ENCODE measurements around the gene CARHSP1. TPM values are rescaled to one million over a fixed set of nuclear protein-coding genes. Genes with fewer than 3 reads are reported as not detected.
A peak's percentile ranks its signal among the peaks of the same experiment; 100 is the strongest.
"Not testable (repeated sequence)": the region's sequence is repeated elsewhere in the genome, so short reads cannot be mapped to it uniquely, and the experiment has no call there.

Gene CARHSP1
- total RNA-seq, 1 donor from 2014 or later = 98.7 TPM

GRCh38 chr16:8893426-8893825 lies 24.6 kb upstream of the CARHSP1 start:
- DNase-seq (ENCODE audit: low spot score) = no peak

DNA sequence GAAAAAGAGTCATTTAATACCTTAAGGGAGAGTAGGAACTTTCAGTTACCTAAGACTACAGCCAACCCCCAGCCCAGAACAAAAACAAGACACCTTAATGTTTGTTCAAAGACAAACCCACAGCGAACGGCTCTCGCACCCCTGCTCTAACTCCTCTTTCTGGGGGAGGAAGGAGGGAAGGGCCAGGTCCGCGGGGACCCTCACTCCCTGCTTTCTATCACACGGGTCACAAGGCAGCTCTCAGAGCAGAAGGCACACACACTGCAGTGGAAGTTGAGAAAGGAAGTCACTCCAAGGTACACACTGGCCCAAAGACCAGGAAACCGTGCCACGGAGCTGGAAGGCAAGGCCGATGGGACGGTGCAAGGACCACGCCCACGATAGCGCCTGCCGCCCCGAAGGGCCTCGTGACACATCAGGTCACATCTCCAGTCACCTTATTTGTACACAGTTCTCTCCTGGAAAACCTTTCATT lies 23.3 kb upstream of the CARHSP1 start:
- no peak for DNase-seq (ENCODE audit: low spot score)

DNA sequence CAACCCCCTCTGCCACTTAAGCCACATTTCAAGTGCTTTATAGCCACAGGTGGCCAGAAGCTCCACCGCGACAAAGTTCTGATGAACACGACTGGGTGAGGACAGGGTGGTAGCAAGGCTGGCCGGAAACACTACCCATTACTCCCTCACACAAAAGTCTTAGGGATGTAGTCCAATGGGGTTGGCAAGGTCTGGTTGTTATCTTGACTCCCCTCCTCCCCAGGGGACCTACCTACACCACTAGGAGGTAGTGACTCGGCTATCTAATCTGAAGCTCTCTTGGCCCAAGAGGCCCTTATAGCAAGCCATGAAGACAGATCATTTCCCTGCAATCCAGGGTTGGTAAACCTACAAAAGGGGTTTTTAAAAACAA lies 21.7 kb upstream of the CARHSP1 start:
- no peak for DNase-seq (ENCODE audit: low spot score)

GRCh38 chr16:8889893-8890548 lies 21.2 kb upstream of the CARHSP1 start:
- no peak for DNase-seq (ENCODE audit: low spot score)

DNA sequence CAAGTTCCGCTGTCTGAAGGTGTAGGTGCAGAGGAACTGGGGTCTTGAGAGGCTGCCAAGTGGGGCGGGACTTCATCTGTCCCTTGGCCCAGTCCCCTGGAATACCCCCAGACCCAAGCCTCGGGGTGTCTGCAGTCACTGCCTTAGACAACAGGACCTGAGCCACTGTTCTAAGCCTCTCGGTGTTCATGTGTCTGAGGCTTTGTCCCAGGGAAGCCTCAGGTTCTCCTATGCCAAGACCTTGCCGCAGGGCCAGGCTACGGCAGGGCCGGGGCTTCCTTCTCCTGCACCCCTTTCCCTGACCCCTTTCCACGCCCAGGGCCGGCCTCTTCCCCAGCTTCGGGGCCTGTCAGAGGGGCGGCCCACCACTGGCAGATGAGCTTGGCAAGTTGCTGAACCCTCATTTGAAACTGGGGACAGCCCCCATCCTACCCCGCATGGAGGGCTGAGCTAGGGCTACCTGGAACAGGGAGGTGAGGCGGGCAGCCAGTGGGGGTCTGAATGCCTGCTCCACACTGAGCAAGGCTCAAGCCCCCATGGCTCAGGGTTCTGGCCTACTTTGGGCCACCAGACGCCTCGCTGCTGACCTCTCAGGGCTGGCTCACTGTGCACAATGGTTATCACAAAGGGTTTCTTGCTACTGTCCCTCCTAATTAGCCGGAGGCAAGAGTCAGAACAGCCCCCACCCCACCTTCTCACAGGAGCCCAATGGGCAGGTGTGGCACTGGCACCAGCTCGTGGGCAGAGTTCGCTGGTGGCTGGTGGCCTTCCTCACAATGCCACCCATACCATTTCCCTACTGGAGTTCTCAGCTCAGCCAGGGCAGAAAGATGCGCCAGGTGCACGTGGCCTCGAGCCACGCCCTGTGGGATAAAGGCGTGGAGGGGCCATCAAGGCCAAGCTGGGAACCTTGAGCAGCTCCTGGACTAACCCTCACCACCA lies 20.4 kb upstream of the CARHSP1 start:
- DNase-seq (ENCODE audit: low spot score) = no peak

DNA sequence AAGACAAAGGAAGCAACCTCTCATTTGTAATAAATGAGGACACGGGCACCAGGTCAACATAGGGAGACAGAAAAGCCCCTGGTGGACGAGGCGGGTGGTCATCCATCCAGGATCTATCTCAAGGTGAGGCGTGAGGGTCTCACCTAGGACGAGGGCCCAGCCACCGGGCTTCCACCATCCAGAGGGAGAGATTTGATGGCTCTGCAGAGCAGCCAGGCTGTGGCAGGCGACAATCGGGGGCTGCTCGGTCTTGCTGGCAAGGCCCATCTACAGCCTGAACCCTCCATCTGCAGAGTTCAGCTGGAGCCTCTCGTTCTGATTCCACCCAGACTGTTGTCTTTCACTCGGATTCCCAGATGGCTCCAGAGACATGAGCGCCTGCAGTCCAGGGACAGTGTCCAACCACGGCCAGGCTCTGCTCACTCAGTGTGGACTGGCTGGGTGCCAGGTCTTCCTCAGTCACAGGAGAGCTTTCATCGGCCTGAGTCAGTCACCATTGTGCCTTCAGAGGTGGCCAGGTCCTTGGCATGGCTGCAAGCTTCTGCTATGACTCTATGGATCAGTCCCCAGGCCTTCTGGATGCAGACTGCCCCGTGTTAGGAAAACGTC lies 19.2 kb upstream of the CARHSP1 start:
- no peak for DNase-seq (ENCODE audit: low spot score)

GRCh38 chr16:8887431-8887765 lies 18.6 kb upstream of the CARHSP1 start:
- no peak for DNase-seq (ENCODE audit: low spot score)

- DNase-seq (ENCODE audit: low spot score) = no peak
These were observed 18.0 kb upstream of the CARHSP1 start for GRCh38 chr16:8886593-8887430.

GRCh38 chr16:8885674-8886592 lies 17.1 kb upstream of the CARHSP1 start:
- no peak for DNase-seq (ENCODE audit: low spot score)

GRCh38 chr16:8882725-8883377 lies 14.0 kb upstream of the CARHSP1 start:
- no peak for DNase-seq (ENCODE audit: low spot score)

DNA sequence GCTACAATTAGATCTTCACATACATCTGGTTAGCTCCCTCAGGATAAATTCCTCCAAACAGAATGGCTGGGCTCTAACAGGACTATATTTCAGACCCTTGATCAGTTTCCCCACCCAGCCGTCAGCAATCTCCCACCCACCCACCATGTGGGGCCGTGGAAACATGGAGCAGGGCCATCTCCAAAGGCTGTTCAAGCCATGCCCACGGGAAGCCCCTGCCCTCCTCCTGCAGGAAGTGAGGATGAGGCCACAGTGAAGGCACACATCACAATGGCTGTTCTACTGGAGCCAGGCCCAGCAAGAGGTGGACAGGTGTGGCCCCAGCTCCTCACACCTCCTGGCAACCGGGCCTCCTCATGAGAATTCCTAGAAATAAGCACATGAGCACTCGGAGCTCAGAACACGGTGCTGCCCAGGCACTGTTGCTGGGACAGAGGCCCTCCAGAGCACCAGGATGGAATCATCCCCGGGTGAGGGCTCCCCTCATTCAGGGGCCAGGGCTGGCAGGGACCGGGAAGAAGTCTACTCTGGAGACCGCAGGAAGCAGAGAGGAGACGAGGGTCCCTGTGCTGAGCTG lies 13.3 kb upstream of the CARHSP1 start, which contains the start of gene LITAFD:
Gene LITAFD, plus strand, starts transcription at position 311 of the 577 bp plus-strand sequence. CDS start 2,005 bp downstream, outside the sequence.
- no peak for DNase-seq (ENCODE audit: low spot score)

DNA sequence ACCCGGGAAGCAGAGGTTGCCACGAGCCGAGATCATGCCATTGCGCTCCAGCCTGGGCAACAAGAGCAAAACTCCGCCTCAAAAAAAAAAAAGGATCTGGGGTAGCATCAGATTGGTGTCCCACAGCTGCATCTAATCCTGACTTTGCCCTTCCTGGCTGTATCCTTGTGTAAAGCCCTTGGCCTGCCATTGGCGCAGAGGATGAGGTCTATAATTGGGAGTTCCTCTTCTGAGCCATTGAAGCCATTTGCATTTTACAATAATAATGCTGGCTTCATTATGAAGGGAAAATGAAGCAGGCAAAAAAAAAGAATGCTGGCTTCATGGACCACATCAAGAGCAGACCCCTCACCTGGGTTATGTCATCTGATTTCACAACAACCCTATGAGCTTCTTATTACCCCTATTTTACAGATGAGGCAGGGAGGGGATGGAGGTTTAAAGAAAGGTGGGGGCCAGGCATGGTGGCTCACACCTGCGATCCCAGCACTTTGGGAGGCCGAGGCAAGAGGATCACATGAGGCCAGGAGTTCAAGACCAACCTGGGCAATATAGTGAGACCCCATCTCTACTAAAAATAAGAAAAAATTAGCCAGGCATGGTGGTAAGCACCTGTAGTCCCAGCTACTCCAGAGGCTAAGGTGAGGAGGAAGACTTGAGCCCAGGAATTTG lies 12.2 kb upstream of the CARHSP1 start:
- no peak for DNase-seq (ENCODE audit: low spot score)

DNA sequence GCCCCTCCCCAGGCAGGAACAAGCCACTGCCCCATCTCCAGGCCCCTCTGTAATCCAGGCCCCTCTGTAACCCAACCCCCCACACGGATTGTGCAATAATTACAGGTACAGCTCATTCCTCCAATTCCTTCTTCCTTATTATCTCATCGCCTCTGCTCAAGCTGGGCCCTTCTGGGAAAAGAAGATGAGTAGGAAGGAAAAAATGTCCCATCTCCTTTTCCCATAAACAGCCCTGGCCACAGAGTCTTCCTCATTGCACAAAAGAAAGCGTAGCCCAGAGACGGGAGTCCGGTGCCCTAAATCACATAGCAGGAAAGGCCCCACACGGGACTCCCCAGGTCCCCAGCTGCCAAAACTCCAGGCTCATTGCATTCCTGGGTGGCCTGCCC lies 9.7 kb upstream of the CARHSP1 start:
- peak; percentile 67 for DNase-seq (ENCODE audit: low spot score)

- no peak for DNase-seq (ENCODE audit: low spot score)
These were observed 9.2 kb upstream of the CARHSP1 start for GRCh38 chr16:8877894-8878522.

- DNase-seq (ENCODE audit: low spot score) = not testable (repeated sequence)
These were observed 6.5 kb upstream of the CARHSP1 start for GRCh38 chr16:8875317-8875716.

- peak; percentile 97 for DNase-seq (ENCODE audit: low spot score)
These were observed 5.6 kb upstream of the CARHSP1 start for GRCh38 chr16:8874388-8874787.

DNA sequence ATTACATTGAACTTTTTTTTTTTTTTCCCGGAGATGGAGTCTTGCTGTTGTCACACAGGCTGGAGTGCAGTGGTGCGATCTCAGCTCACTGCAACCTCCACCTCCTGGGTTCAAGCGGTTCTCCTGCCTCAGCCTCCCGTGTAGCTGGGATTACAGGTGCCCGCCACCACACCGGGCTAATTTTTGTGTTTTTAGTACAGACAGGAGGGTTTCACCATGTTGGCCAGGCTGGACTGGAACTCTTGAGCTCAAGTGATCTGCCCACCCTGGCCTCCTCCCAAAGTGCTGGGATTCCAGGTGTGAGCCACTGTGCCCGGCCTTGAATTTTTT lies 5.0 kb upstream of the CARHSP1 start:
- DNase-seq (ENCODE audit: low spot score) = not testable (repeated sequence)
